ENCODE results near the gene ENTHD1.
A peak's percentile ranks its signal among the peaks of the same experiment; 100 is the strongest.

ENTHD1 gene

DNA sequence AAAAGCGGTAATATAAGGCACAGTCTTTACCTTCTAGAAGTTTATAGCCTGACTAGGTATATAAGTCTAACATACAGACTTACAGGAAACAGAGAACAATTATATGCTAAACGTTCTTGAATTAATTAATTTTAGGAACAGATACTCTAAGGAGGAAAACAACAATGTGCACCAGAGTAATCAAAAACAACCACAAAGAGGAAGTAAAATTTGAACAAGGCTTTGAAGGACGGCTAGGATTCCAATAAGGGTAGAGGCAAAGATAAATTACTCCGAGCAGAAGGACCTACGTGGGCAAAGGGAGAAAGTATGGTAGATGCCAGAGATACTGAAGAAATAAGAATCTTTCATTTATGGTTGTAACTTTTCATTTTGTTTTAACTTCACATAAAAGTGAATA, 54.4 kb downstream of the ENTHD1 start:
- DNase-seq, result no peak

DNA sequence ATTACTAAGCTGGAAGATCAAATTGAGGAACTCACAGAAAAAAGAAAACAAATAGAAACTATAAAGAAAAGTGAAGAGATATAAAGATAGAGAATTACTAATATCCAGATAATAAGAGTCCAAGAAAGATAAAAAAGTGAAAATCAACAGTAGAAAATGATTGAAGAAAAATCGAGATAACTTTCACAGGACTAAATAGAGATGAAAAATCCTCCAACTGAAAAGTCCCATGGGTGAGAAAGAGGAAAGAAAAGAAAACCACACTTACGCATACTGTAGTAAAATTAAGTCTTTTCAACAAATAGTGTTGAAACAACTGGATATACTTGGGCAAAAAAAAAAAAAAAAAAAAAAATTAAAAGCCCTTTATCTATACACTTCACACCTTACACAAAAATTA, 60.0 kb downstream of the ENTHD1 start:
- no peak for DNase-seq

DNA sequence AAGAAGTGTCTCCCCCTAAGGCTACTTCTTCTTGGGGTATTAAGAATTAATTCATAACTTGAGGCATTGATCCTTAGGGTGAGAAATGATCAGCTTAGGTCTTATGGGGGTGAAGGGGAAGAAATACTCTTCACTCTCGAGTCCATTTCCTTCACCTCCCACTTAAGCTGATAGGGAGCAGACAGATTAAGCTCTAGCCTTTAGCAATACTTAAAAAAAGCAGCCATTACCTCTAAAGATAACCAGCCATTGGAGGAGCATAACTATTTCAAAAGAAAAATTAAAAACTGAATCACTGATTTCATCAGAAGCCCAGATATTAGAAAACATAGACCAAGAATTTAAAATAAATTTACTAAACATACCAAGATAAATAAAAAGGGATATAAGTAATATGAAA, 60.5 kb downstream of the ENTHD1 start:
- DNase-seq, result no peak

DNA sequence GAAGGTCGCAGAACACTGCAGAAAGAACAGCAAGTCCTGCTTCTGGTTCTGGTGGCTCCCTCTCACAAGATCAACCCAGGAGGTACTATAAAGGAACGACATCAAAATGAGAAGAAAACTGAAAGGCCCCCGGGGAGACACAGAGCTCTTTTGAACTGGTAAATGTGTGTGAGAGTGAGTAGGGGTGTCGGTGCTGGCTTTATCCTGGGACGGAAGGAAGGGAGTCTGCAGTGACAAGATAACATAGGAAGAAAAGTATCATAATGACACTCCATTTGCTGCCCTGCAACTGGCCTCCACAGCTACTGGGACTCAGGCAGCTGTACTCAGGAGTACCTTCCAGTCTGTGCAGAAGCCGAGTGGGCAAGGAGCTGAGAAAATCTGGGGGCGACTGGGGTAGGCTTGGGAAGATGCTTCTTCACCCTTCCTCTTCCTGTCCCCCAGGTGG, 60.9 kb downstream of the ENTHD1 start:
- DNase-seq, result no peak

DNA sequence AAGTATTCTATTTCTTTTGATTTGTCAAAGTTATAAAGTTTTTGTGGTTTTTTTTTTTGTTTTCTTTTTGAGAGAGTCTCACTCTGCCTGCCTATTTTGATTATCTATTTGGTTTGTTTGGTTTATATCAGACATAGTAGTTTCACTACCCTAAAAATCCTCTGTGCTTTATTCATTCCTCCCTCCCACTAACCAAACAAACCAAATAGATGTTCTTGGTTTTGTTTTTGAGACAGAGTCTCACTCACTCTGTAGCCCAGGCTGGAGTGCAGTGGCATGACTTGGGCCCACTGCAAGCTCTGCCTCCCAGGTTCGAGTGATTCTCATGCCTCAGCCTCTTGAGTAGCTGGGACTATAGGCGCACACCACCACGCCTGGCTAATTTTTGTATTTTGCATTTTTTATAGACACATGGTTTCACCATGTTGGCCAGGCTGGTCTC, 67.9 kb downstream of the ENTHD1 start:
- no peak for DNase-seq

DNA sequence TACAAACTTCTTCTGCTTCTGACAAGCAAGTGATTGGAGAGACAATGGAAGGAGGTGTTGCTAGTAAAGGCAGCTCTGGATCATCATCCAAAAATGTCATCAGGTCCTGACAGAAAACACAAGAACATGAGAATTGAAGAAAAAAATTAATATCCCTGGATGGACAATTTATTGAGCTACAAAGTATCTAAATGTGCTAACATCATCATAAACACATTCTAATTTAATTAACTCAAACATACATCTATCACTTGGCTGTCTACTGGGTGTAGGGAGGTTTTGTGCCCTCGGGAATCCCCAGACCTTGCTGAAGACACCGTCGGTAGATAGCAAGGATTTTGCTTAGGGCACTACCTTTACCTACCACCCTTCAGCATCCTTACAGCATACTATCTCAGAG, 72.6 kb downstream of the ENTHD1 start:
- DNase-seq, result no peak

DNA sequence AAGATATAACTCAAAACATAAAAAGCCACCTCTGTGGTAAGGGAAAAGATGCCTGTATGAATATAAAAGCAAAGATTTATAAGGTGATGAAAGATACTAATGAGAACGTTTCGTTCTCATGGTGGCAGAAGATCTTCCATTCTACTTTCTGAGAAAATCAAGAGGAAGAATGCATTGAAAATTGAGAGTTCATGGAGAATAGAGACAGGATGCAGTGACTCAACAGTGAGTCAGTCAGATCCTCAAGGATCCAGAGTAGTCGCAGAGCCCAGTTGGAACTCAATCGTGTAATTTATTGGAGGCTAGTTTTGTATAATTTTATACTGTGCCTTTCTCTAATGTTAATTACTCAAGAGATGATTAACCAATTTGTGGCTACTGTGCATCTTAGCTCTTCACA, 73.3 kb downstream of the ENTHD1 start:
- DNase-seq, result no peak

DNA sequence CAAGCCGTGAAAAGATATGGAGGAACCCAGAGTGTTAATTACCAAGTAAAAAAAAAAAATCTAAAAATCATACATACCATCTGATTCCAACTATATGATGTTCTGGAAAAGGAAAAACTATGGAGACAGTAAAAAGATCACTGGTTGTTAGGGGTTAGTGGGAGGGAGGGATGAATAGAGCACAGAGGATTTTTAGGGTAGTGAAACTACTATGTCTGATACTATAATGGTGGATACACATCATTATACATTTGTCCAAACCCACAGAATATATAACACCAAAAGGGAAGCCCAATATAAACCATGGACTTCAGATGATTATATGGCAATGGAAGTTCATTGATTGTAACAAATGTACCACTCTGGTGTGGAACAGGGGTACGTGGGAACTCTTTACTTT, 74.1 kb downstream of the ENTHD1 start:
- DNase-seq, result no peak

DNA sequence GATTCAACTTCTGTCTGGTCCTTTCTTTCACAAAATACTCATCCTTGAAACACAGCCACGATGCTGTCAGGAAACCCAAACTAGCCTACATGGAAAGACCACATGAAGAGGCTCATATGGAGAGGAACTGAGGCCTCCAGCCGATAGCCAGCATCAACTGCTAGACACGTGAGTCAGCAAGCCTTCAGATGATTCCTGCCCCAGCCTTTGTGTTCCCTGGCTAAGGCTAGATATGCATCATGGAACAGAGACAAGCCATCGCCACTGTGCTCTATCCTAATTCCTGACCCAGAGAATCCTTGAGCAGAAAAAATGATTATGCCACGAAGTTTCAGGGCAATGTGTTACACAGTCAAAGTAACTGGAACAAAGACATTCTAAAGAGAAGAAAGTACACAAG, 75.5 kb downstream of the ENTHD1 start:
- DNase-seq, result no peak

DNA sequence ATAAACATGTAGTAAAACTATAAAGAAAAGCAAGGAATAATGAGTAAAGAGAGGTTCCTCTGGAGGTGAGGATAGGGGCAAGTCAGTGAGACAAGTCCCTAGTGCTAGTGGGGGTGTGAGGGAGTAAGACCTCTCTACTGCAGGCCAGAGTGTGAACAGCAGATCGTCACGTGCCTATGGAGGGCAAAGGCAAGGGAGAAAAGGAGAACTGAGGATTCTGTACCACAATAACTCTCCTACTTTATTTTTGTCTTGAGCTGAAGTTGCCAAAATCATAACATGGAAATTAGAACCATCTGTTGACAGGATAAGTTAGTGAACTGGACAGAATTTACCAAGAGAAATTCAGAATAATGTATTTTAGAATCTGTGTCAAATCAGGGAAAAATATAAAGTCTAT, 77.6 kb downstream of the ENTHD1 start:
- no peak for DNase-seq

DNA sequence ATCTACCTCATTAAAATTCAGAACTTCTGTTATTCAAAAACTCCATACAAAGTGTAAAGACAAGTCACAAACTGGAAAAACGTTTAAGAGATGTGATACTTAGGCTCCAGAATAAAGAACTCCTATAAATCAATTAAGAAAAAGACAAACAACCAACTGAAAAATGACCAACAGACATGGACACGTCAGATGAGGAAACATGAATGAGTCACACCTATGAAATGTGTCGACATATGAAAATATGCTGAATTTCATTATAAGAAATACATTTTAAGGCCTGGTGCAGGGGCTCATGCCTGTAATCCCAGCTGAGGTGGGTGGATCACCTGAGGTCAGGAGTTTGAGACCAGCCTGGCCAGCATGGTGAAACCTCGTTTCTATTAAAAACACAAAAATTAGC, 78.7 kb downstream of the ENTHD1 start:
- DNase-seq, result no peak

DNA sequence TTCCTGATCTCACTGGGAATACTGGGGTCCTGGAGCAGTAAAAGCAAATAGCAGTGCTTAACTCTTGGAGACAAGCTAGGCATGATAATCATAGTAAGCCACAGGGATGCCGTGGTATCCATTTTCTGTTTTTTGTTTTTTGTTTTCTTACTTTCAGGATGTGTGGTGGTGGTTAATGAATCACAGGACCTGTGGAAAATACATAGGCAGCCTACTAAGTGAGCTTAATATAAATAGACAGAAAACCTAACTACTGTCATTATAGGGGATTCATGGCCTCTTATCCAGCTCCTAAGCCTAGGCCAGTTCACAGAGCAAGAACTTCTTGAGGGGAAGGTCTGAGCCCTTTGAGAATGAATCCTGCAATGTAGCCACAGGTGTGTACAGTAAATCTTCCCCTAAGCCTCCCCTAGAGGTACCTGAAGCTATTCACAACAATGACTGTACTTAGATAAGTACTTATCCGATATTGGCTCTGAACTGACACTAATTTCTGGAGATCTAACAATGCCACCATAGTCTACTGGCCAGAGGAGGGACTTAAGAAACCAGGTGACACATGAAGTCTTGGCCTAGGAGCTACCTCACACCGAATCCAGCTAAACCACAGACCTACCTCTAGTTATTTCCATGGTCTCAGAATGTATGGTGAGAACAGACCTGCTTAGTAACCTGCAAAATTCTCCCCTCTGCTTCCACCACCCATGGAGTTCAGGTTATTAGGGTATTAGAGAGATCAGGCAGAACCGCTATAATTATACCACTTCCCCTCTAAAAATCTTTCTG, 83.6 kb downstream of the ENTHD1 start:
- DNase-seq, result no peak

DNA sequence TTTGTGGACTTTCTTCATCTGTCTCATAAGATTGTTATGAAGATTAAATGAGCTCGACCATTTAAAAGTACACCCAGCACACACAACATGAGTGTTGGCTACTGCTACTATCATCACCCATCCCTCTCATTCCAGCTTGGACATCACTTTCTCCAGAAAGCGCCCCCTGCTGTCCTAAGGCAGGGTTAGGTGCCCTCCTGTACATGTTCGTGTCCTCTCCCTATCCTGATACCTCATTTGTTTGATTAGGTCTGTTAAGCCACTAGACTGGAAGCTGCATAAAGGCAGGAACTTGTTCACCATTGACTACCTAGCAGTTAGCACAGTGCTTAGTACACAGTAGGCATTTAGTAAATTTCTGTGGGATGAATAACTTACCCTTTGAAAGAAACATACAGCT, 85.5 kb downstream of the ENTHD1 start:
- peak in 1 of 2 experiments; percentile 11 for DNase-seq

DNA sequence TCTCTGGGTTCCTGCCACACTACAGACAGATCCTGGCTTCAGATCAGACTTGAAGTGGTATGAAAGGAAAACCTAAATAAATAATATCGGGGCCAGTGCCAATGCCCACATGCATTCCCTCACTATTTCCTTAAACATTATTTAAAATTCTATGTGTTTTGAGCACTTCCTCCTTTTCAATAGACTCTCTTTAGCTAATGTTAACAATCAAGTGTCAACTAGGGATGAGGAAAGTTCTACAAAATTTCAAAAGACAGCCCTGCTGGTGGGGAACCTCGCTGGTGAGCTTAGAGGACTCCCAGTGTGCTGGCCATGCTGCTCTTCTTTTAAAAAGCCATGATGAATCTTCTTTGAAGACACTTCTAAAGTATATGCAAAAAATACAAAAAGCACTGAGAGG, 87.5 kb downstream of the ENTHD1 start:
- DNase-seq, result no peak

DNA sequence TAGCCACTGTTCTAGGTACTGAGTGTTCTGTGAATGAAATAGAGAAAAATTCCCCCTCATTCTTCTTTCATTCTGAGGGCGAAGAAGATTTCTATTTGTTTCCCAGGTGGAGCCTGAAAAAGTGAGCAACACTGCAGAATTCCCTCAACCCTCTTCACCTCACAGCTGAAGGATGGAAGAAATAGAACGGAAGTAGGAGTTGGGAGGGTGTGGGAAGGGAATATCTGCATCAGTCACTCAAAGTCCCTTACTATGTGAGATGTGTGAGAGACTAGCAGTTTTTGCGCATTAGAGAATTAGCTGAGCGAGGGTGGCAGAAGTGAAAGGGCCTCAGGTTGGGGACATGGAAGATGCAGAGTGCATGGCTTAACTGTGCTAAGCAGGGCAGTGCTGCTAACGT, 88.4 kb downstream of the ENTHD1 start:
- DNase-seq, result no peak

DNA sequence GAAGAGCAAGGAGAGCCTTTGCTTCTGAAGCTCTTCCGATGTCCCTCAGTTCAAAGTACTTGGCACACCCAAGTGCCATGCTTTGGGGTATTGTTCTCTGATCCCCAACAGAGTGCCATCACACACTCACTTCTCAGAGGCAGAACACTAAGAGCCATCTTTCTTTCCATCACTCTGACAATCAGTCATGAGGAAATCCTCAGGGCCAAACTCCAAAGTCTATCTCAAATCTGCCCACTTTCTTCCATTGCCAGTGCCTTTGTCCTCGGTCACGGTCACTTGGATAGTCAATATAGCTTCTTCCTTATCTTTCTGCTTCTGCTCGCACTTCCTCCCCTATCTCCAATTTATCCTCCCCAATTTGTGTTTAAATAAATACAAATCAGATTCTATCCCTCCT, 90.9 kb downstream of the ENTHD1 start:
- no peak for DNase-seq

DNA sequence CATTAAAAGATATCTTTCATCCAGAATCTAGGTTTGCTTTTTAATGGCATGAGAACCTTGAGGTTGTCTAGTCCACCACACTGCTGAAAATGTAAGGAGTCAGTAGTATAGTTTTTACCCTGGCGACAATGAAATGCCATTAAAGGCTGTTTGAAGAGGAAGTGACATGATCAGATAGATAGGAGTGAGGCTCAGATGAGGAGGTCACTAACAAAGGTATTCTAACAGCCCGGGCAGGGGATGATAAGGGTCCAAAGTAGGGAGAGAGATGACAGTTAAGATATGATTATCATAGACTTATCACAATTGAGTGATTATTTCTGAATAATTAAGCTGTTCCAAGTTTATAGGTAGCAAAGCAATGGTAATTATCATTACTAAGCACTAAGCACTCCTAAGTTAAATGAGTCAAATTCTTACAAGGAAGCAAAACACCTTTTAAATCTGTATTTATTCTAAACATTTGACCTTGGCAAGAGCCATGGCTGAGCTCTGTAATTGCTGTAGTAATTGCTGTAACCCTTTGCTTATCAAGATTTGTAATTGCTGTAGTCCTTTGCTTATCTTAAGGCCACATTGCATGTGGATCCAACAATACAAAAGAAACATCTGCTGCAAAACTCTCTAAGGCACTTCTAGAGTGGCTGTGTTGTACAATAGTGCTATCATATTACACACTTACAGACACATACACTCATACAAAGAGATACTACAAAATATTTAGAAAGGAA, 92.6 kb downstream of the ENTHD1 start:
- DNase-seq, result no peak

DNA sequence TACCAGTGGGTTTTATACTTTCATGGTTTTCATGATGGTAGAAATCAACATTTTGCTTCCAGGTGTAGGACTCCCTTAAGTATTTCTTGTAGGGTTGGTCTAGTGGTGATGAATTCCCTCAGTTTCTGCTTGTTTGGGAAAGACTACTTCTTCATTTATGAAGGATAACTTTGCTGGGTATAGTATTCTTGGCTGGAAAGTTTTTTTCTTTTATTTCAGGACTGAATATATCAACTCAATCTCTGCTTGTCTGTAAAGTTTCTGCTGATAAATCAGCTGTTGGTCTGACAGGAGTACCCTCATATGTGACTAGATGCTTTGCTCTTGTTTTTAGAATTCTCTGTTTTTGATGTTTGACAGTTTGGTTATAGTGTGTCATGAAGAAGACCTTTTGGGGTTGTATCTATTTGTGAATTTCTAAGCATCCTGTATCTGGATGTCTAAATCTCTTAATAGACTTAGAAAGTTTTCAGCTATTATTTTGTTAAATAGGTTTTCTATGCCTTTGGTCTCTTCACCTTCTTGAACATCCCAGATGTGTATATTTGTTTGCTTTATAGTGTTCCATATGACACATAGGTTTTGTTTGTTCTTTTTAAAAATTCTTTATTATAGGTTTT, 95.9 kb downstream of the ENTHD1 start:
- no peak for DNase-seq

DNA sequence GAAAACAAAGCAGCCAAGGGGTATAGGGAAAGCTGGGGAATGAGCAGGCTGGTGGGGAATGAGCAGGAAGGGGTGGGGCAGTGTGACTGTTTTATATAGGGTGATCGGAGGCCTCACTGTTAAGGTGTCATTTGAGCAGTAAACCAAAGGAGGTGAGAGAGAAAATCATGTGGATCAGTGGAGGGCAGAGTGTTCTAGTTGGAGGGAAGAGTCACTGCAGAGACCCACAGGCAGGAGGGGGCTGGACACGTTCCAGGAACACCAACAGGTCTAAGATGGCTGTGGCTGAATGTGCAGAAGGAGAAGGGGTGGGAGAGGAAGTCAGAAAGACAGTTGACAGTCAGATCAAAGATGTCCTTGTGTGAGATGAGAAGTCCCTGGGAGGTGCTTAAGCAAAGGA, 103.8 kb downstream of the ENTHD1 start:
- DNase-seq, result no peak

DNA sequence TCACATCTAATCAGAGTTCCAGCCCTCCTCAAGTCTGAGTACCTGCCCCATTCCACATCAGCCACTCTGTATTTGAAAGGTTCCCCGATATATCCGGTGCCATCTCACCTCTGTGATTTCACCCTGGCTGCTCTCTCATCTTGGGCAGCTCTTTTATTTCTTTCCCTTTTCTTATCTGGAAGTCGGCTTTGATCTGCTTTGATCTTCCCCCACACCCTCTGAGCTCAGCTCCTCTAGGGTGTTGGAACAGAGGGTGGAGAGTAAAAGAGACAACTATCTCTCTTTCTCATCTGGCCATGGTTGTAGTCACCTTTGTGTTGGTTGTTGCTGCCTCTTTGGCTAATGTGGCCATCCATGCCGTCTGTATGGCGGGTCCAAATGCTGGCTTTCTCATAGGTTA, 108.3 kb downstream of the ENTHD1 start:
- no peak for DNase-seq

DNA sequence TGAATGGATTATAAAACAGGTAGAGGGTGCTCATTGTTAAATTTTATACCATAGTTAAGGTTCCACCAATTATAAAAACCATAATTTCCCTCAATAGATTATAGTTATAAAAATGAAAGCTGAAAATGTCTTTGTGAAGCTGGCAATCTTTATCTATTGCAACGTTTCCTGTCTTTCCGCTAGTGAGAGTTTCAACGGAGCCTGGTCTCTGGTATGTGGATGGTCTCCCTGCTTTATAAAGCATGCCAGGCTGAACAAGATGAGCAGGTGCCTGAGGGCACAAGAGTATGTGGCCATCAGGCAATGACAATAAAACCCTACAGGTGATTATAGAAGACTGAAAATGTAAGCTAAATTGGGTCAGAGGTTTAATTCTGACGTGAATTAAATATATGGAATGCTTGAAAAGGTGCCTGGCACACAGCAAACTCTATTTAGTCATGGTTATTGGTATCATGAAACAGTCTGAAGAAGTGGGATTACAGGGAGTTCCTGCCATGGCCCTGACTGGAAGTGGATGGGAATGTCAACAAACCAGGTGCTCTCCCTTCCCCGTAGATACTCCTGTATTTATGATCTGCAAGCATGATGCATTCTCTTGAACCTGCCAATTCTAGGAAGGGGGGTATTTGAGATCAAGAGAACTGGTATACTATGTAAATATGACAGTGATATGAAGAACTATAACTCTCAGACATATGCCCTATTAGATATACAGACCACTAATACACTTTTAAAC, 115.7 kb downstream of the ENTHD1 start:
- DNase-seq, result no peak

DNA sequence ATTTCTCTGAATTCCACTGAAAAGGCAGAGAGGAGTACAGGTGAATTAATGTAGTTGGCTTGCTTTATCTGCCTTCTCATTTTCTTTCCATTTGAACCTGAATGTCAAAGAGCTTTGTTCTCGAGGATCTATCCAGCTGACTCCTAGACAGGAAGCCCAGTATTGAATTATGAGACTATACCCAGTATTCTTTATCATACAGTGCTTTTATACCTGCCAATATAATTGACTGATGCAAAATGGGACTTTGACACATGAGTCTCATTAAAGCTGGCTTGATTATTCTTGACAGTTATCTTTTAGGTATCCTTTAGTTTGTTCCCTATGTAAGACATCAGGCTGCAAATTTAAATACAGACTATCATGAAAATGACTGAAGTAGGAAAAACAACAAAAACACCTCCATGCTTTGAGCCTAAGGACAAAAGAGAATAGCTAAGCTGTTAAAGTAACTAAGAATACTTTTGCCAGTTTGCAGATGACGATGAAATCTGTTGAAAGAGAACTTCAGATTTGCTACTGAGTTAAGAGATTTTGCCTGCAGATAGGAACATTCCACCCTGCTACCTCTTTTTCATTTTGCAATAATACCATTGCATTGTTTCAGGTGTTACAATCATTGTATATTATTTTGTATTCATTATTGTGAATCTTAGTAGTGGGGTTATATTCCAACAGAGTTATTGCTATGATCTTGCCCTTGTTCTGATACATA, 117.1 kb downstream of the ENTHD1 start:
- DNase-seq, result no peak

All from activated CD4-positive, alpha-beta T cell treated with anti-CD3 and anti-CD28 coated beads, Interleukin-2, amount 50 U/mL, for 4 hours (primary cell).